ENCODE measurements around the gene SMG9.
A peak's percentile ranks its signal among the peaks of the same experiment; 100 is the strongest.
"Not testable (repeated sequence)": the region's sequence is repeated elsewhere in the genome, so short reads cannot be mapped to it uniquely, and the experiment has no call there.

The SMG9 gene

DNA sequence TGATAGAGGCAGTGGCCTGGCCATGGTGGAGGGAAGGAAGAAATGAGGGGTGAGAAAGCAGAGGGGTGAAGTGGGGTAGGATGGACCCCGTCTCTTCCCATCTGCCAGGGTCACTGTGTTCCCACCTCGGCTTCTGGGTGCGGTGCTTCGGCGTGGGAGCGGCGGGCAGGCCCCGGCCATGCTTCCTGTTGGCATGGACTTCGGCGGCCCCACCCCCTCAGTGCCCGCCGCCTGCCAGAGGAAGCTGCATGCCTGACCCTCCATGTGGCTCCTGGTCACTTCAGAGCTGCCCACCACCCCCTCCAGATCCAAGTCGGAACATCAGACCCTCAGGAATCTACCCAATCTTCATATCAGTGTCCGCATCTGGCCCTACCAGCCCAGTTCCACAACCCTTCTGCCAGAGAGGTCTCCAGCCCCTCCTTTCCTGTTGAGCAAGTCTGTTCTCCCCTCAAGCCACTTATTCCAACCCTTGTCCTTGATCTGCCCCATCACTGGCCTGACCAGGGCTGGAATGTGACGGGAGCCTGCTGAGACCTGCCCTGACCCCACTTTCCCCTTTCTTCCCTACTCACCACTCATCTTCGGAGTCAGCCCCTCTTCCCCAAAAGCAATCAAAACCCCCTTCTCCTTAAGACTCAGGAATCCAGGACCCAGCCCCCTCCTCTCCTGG lies 24.5 kb upstream of the SMG9 start:
- no peak for FAIRE-seq

DNA sequence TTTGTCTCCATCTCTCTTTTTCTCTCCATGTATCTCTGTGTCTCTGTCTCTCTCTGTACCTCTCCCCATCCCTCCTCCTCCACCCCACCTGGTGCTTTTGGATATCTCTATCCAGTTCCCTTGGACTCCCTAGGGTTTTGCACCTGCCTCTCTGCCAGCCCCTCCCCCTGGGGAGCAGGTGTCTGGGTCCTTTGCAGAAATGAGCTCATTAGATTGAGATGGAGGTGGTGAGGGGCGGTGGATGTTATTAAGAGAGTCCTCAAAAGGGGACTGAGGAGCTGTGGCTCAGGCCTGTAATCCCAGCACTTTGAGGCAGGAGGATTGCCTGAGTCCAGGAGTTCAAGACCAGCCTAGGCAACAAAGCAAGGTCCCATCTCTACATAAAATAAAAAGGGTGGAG lies 23.9 kb upstream of the SMG9 start:
- no peak for FAIRE-seq

DNA sequence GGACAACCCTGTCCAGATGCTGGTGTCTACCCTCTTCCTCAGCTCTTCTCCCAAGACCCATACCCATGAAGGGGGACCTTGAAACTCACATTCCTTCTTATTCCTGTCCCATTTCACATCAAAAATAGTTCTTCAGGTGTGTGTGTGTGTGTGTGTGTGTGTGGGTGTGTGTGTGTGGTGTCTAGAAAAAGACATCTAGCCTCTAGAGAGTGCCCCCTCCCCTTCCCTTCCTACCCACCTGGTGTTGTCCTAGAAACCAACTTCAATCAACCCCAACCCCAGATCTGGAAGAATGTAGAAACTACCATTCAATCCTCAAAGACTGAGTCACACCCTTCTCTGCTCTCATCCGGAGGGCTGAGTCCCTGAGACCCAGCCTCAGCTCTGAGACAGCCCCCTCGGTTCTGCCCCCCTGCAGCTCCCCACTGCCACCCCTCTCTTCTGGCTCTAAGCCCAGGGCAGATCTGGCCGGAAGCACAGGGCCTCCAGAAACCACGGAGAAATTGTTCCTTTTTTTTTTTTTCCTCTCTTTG lies 22.5 kb upstream of the SMG9 start:
- no peak for FAIRE-seq

DNA sequence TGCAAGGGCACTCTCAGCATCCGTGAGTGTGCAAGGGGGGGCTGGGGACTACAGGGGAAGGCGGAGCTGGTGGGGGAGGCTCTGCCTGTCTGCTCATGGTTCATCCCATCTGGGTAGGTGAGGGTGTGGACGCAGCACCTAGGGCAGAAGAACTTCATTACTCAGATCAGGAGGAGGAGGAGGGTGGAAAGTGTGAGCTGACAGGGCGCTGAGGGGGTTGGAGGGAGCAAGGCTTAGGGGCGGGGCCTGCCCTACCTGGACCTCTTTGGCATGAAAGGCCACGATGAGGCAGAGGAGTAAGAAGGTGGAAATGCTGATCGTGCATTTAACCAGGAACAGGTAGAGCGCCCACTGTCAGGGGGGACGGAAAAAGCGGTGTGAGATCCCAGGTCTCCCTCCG lies 21.5 kb upstream of the SMG9 start:
- FAIRE-seq: no peak

DNA sequence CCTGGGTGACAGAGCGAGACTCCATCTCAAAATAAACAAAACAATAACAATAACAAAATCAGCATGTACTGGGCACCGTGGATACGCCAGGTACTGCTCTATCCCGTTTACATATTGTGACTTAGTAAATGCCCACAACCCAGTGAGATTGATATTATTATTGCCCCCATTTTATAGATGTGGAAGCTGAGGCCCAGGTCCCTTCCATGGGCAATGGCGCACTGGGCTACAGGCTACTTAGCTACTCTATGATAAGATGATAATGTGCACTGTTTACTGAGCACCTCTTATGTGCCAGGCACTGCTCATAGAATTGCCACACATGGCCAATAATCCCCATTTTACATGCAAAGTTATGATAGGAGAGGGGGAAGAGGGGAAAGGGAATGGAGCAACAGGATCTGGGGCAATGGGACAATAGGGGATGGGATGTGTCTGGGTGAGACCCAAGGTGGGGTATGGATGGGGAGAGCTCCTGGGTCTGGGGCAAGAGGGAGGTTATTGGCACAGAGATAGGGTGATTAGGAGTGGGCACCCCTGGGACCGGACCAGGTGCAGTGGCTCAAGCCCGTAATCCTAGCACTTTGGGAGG lies 20.6 kb upstream of the SMG9 start:
- FAIRE-seq: no peak

DNA sequence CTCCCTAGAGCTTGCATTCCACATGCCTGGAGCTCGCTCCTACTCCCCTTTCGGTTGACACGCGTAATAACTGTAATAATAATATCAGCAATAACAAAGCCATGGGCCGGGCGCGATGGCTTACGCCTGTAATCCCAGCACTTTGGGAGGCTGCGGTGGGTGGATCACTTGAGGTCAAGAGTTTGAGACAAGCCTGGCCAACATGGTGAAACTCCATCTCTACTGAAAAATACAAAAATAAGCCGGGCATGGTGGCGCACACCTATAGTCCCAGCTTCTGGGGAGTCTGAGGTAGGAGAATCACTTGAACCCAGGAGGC lies 20.1 kb upstream of the SMG9 start:
- not testable (repeated sequence) for FAIRE-seq

DNA sequence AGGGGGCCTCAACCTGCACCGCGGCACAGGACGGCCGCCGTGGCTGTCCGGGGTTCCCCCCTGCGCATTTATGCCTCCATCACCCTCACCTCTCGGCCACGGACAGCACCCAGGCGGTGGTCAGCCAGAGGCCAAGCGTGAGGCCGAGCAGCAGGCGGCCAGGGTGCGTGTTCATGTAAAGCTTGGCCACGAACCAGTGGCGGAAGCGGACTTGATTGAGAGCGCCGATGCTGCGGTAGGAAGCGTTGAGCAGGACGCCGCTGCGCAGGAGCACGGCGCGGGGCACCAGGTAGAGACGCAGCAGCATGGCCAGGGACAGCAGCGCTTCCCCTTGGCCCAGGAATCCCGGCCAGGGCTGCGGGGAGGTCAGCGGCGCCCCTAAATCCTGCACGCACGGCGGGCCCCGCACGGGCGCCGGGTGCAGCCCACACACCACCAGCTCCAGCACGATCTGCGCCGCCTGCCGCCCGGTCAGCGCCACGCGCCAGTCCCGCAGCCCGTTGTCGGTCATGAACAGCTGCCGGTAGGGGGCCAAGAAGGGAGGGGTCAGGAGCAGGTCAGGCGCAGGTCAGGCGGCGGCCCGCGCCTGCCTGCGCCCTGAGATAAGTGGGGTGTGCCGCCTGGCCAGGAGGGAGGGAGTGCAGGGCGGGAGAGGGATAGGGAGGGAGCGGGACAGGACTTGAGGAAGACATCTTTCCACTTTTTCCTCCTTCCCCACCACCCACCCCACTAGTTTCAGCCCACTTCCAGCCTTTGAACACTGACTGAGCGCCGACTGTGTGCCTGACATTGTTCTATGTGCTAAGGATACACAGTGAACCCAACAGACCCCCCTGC lies 19.6 kb upstream of the SMG9 start:
- FAIRE-seq: no peak

DNA sequence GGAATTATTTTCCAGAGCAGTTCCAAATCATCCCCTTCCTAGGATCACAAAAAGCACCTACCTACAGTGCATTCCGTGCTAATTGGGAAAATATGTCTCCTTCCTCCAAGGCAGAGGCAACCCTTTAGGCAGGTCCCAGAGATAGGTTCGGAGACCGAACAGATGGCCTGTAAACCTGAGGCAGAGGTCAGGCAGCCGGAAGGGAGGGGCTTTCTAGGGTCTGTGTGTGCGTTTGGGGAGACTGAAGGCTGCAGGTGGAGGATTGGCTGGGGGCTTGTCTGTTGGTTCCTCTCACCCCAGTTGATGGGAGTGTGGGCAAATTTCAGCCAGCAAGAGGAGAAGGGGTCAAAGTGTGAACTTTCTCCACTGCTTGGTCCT lies 19.0 kb upstream of the SMG9 start:
- no peak for FAIRE-seq

DNA sequence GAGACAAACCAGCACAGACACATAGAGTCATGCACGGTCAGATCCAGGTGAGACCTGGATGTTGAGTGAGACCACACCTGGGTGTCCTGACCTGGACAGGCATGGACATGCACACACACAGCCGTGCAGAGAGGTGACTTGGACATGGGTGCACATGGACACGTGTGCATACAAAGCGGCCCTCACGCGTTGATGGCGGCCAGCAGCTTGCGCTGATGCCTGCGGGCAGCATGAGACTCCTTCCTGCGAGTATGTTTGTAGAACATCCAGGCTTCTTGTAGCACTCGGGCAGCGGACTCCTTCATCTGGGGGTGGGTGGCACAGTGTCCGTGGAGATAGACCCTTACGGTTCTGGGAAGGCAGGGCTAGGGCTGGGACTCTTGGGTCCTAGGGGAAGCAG lies 14.5 kb upstream of the SMG9 start:
- FAIRE-seq: no peak

DNA sequence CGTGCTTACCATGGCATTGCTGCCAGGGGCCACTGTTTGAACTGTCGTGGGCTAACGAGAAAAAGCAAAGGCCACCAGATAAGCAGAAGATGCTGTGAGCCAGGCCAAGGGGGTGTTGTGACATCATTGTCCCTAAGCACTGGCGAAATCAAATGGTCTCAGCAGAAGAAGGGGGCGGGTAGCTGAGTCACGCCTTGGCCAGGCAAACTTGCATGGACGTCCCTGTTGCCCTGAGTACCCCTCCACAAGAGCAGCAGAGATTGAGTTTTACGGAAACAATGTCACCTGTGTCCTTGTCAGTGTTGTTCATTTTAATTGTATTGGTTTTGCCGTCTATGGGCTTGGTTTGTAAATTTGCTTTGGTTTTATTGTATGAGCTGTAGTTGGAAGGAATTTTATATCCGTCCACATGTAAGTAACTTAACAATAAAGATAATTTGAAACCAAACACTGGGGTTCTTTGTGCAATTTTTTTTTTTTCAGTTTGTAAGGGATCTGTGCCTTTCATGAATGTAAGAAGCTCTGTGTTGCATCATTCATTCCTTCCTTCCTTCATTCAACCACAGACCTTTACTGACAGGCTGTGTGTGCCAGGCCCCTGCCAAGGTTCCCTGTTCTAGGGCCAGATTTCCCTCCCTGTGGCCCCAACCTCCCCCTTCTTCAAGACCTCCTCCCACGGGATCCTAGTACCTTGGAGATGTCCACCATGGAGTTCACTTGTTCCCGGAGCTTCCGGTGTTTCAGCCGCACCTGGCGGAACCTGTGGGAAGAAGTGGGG lies 13.7 kb upstream of the SMG9 start:
- FAIRE-seq: no peak

DNA sequence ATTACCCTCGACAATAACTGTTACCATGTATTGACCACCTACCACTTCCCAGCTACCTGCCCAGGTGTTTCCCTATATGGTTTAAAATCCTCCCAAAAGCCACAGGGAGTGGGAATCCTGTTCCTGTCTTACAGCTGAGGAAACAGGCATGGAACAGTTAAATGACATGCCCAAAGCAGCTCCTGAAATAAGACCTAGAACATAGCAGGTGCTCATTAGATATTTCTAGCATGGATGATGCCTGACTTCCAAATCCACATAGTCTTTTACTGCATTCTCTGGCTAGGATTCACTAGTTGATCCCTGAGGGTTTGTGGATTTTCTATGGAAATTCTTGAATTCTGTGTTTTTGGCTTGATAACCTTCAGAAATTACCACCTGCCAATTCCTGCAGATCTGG lies 13.1 kb upstream of the SMG9 start:
- no peak for FAIRE-seq

DNA sequence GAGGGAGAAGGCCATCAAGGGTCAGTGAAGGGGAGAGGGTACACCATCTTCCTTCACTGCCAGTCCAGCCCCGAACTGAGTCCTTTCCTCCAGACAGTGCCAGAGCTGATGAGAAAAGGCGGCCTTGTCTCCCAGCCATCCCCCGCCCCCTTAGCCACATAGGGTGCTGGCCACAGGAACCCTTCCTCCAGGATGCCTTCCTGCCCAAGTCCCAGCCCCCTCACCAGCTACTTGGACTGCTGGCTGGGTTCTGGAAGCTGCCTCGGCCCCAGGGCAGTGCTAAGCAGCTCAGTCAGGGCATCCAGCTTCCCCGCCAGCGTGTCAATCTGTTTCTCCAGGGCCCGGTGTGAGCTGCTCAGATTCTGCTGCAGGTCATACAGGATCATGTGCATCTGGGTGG lies 12.6 kb upstream of the SMG9 start:
- no peak for FAIRE-seq

DNA sequence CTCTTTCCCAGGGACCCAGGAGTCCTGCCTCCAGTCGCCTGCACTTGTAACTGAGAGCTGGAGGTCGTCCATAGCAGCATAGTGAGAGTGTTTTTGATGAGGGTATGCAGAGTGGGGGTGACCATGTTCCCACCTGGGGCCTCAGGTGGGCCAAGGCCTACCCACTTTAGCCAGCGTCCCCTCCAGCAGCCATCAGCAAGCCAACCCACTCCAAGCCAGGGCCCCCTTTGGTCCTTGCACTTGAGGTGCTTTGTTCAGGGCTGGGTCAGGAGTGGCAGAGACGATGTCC lies 11.9 kb upstream of the SMG9 start:
- FAIRE-seq: no peak

DNA sequence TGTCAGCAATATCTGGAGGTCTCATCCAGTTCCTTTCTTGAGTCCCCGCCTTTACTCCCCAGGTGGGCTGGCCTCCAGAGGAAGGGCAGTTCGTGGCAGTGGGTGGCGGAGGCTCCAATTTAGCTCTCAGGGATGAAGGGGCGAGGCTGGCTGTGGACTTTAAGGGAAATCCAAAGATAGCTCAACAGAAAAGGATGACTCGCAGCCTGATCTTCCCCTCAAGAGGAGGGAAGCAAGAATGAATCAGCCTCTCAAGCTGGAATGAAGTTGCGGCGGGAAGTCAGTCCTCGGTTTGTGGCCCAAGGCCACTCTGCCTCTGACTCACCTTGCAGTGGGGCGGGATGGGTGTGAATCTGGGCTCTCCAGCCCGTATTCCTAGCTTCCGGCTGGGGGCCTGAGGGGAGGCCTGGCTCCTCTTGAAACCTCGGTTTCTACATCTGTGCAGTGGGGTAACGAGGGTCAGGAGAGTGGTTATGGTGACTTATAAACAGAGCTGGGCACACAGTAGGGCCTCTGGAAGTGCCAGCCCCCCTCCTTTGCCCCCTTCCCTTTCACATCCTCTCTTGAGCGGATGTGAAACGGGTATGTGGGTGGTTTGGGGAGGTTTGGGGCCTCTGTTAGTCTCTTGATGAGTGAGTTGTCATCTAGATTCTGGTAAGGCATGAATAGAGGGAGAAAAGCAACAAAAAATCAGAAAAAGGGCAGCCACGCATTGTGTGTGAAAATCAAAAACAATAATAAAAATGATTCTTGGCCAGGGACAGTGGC lies 10.5 kb upstream of the SMG9 start:
- FAIRE-seq: no peak

DNA sequence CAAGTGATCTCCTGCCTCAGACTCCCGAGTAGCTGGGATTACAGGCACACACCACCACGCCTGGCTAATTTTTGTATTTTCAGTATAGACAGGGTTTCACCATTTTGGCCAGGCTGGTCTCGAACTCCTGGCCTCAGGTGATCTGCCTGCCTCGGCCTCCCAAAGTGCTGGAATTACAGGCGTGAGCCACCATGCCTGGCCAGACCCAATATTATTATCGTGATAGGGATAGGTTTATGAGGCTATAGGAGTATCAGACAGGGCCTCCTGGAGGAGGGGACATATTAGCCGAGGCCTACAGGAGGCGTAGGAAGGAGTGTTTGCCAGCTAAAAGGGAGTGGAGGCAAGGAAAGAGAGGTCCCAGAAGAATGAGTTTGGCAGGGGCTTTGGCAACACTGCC lies 9.9 kb upstream of the SMG9 start:
- not testable (repeated sequence) for FAIRE-seq

DNA sequence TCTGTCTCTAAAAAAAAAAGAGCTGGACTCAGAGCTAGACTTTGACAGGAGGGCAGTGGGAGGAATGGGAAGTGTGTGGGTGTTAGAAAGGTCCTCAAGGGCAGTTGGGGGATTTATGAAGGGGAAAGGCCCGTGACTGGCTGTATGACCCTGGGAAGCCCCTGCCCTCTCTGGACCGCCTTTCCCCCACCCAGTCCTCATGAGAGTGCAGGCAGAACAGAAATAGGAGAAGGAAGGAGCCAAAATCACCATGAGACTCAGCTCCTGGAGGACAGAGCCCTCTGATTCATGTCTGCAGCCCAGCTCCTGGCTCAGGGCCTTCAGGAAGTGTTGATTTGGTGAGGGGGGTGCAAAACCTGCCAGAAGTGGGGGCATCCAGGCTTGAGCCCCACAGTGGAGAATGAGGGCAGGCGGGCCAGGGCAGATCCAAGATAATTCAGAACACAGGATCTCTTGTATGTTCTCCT lies 8.7 kb upstream of the SMG9 start:
- no peak for FAIRE-seq

DNA sequence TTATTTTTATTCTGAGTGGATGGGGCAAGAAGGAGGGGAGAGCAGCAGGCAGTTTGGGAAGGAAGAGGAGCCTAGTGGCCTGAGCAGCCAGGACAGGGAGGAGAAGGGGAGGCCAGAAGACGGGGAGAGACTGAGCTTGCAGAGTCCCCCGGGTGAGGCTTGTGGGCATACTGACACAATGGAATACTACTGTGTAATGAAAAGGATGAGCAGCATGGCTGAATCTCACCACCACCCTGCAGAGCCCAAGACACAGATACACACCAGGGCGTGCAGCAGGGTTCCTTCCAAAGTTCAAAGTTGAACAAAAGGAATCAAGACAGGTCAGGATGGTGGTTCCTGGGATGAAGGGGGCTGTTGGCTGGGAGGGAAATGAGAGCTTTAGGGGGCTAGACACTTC lies 8.1 kb upstream of the SMG9 start:
- no peak for FAIRE-seq

DNA sequence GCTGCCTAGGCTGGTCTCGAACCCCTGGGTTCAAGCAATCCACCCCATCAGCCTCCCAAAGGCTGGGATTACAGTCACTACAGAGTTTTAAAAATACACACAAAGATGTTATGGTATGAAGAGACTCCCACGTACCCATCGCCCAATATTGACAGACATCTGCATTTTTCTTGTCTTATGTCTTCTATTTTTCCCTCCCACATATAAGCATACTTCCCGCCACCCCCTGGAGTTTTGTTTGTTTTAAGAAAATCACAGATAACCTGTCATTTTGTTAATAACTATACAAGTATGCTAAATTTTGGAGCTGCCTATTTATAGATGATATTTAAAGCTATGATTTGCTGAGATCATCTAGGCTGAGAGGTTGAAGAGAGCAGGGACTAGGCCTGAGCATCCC lies 6.2 kb upstream of the SMG9 start:
- no peak for FAIRE-seq

DNA sequence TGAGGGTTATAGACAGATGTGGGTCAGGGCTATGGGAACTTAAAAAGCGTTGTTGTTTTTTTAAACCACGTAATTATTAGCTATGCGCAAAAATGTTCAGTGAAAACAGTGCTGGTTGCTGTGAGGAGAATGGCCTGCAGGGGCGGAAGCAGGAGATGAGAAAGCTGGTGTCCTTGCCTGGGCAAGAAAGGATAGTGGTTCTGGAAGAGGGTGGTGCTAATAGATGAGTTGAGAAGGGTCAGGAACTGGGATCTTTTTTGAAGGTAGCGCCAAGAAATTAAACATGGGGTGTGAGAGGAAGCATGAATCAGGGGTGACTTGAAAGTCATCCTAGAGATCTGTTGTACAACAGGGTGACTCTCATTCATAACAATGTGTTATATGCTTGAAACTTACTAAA lies 4.8 kb upstream of the SMG9 start:
- peak; percentile 25 for FAIRE-seq

DNA sequence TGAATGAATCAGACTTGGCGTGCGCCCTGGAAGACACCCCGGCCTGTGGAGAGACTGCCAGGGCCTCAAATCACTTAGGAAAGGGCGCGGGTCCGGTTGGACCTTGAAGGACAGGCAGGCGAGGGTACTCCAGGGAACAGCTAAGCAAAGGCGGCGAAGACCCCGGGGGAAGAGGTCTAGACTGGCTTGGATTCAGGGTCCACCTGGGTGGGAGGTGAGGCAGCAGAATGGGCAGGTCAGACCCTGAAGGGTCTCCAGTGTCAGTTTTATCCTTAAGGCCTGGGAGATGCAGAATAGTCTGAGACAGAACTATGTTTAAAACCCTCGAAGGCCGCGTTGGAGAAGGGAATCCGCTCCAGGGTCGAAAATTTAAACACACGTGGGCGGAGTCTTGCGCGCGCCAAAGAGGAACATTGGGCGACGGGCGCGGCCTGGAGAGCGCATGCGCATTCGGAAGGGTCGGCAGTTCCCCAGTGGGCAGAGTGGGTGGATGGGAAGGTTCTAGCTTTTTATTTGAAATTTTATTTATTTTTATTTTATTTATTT lies 567 bp upstream of the SMG9 start:
- peak; percentile 88 for FAIRE-seq

DNA sequence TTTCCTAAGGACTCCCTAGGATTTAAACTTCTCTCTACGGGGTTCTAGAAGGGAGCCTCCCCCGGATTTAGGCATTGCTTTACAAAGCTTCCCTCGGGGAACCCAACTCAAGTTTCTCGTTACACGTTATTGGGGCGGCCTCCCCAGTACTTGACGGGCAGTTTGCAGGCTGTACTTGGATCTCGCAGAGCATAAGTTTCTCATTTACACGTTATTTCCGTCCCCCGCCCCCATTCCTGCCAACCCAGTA lies 584 bp downstream of the SMG9 start:
- no peak for FAIRE-seq

DNA sequence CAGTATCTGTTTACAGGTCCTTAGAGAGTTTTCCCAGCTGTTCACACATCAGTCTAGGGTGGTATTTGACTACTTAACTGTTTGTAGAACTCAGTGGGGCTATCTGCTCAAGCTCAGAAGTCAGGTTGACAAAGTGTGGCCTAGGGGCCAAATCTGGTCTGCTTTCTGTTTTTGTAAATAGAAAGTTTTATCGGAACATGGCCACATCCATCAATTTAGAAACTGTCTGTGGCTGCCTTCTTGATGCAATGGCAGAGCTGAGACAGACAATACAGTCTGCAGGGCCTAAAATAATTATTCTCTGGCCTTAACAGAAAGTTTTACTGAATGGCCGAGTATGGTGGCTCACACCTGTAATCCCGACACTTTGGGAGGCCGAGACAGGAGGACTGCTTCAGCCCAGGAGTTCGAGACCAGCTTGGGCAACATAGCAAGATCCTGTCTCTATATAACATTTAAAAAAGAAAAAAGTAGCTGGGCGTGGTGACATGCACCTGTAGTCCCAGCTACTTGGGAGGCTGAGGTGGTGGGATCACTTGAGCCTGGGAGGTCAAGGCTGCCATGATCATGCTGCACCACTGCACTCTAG lies 2.4 kb downstream of the SMG9 start:
- FAIRE-seq: no peak
